HCT116 (cell line): ENCODE data around the gene TRIL. TPM values are rescaled to one million over a fixed set of nuclear protein-coding genes. Genes with fewer than 3 reads are reported as not detected.

Experiments used
- ATAC-seq: fragments of 200-7000 bp; cut with Tn5 transposase; 2 replicates; pipeline ENCODE4 v1.9.1; 2020; ENCODE audit warnings: mild to moderate bottlenecking, moderate library complexity
- BruUV-seq: library from RNA; stranded (reverse); fragments of 400-500 nt; replicated peaks from 2 replicates; lab custom pipeline; 2021; lab: Mats Ljungman, UMichigan
- CTCF ChIA-PET: fragments of 300-600 bp; sonication (Branson Sonifier 250); formaldehyde crosslinking; loops from one replicate; lab custom pipeline; 2021; ENCODE audit warnings: antibody characterized with exemption; lab: Charles Lee
- POLR2A ChIA-PET: fragments of 300-600, 350-600 bp; sonication (Branson Sonifier 250); formaldehyde crosslinking; loops from one replicate; lab custom pipeline; 2021; ENCODE audit warnings: antibody characterized with exemption; lab: Charles Lee
- RAD21 ChIA-PET, 2 experiments: fragments of 300-600 bp; sonication (Branson Sonifier 250); formaldehyde crosslinking; loops; one replicate each; lab custom pipeline; 2023; ENCODE audit warnings: low total read pairs in 2 of 2; ENCODE audit not compliant: uncharacterized antibody in 2 of 2, unreplicated experiment in 2 of 2, low non-redundant PET in 1 of 2; lab: Charles Lee
- DNase-seq: peaks from one replicate; pipeline ENCODE4 v3.0.0-alpha.2; 2010; ENCODE audit warnings: low read depth, low spot score
- H2AFZ ChIP-seq: fragments of 200-600 bp; shearing (Covaris generic), sonication (generic); 2 replicates; pipeline ENCODE4 v1.6.1; 2017; ENCODE audit warnings: low read depth, mixed run types, mixed read lengths, antibody characterized with exemption, low read length; ENCODE audit not compliant: poor library complexity, severe bottlenecking
- H3K27ac ChIP-seq: 2 replicates; pipeline ENCODE4 v1.5.1; 2012; ENCODE audit warnings: low read depth, low read length
- H3K27me3 ChIP-seq: fragments of 200-600 bp; sonication (generic); 2 replicates; pipeline ENCODE4 v1.6.1; 2016; ENCODE audit warnings: mixed run types, low read length, mixed read lengths; ENCODE audit not compliant: insufficient read depth
- H3K36me3 ChIP-seq, 2 experiments: fragments of 200-500 bp in 1 of 2; fragments of 200-600 bp in 1 of 2; sonication (Bioruptor generic) in 1 of 2; sonication (generic) in 1 of 2; 2 replicates each; pipeline versions ENCODE4 v1.5.1 to v1.6.1; 2014 to 2016; ENCODE audit warnings: low read length in 2 of 2, inconsistent platforms in 1 of 2, mixed read lengths in 1 of 2, mixed run types in 1 of 2; ENCODE audit not compliant: insufficient read depth in 2 of 2, control insufficient read depth in 1 of 2
- H3K4me1 ChIP-seq, 2 experiments: fragments of 200-600 bp in 1 of 2; sonication (generic) in 1 of 2; 2 replicates each; pipeline versions ENCODE4 v1.5.1 to v1.6.1; 2012 to 2017; ENCODE audit warnings: low read length in 2 of 2, inconsistent platforms in 1 of 2, mild to moderate bottlenecking in 1 of 2, mixed read lengths in 1 of 2, mixed run types in 1 of 2, moderate library complexity in 1 of 2; ENCODE audit not compliant: insufficient read depth in 2 of 2, control insufficient read depth in 1 of 2
- H3K4me2 ChIP-seq: fragments of 200-600 bp; sonication (generic); 2 replicates; pipeline ENCODE4 v1.6.1; 2017; ENCODE audit warnings: mixed run types, low read length, mixed read lengths
- H3K4me3 ChIP-seq, 2 experiments: fragments of 200-600 bp in 1 of 2; sonication (generic) in 1 of 2; replicated peaks in 1 of 2; 2 replicates each; pipeline ENCODE4 v1.5.1; 2011 to 2016; ENCODE audit warnings: low read length in 2 of 2, control low read depth in 1 of 2, low read depth in 1 of 2, mild to moderate bottlenecking in 1 of 2, mixed read lengths in 1 of 2, mixed run types in 1 of 2
- H3K79me2 ChIP-seq: fragments of 200-600 bp; sonication (generic); 2 replicates; pipeline ENCODE4 v1.6.1; 2017; ENCODE audit warnings: mild to moderate bottlenecking, mixed run types, low read length, moderate library complexity, mixed read lengths; ENCODE audit not compliant: insufficient read depth
- H3K9ac ChIP-seq: fragments of 200-600 bp; sonication (generic); 2 replicates; pipeline ENCODE4 v1.6.1; 2016; ENCODE audit warnings: low read length, mixed read lengths
- H3K9me2 ChIP-seq: fragments of 200-600 bp; sonication (generic), shearing (Covaris generic); 2 replicates; pipeline ENCODE4 v1.6.1; 2017; ENCODE audit warnings: mixed run types, mild to moderate bottlenecking, moderate library complexity; ENCODE audit not compliant: insufficient read depth
- H3K9me3 ChIP-seq, 2 experiments: fragments of 200-500 bp in 1 of 2; fragments of 200-600 bp in 1 of 2; sonication (Bioruptor generic) in 1 of 2; sonication (generic) in 1 of 2; 2 replicates each; pipeline ENCODE4 v1.6.1; 2014 to 2017; ENCODE audit warnings: low read length in 2 of 2, mixed read lengths in 2 of 2, inconsistent platforms in 1 of 2, low read depth in 1 of 2, mild to moderate bottlenecking in 1 of 2, mixed run types in 1 of 2, moderate library complexity in 1 of 2; ENCODE audit not compliant: control insufficient read depth in 1 of 2, insufficient read depth in 1 of 2
- H4K20me1 ChIP-seq: fragments of 200-600 bp; sonication (generic), shearing (Covaris generic); 2 replicates; pipeline ENCODE4 v1.6.1; 2017; ENCODE audit warnings: mixed run types, mild to moderate bottlenecking, moderate library complexity; ENCODE audit not compliant: insufficient read depth
- EGR1 ChIP-seq: IDR thresholded peaks from 2 replicates; pipeline ENCODE4 v1.6.1; 2012; ENCODE audit warnings: low read depth
- FOSL1 ChIP-seq: IDR thresholded peaks from 2 replicates; pipeline ENCODE4 v1.6.1; 2012; ENCODE audit warnings: low read depth
- JUND ChIP-seq: IDR thresholded peaks from 2 replicates; pipeline ENCODE4 v1.6.1; 2012
- POLR2AphosphoS5 ChIP-seq: IDR thresholded peaks from 2 replicates; pipeline ENCODE4 v1.6.1; 2011; ENCODE audit warnings: mild to moderate bottlenecking, low read depth, low read length, moderate library complexity
- RAD21 ChIP-seq: IDR thresholded peaks from 2 replicates; pipeline ENCODE4 v1.6.1; 2012; ENCODE audit warnings: low read depth, mild to moderate bottlenecking
- SP1 ChIP-seq: IDR thresholded peaks from 2 replicates; pipeline ENCODE4 v1.6.1; 2012; ENCODE audit warnings: low read depth
- intact Hi-C: fragments of 100-400 bp; cut with micrococcal nuclease; formaldehyde crosslinking; loops from 2 replicates; pipeline ENCODE4 v1.10.0; 2022
- total RNA-seq: library from RNA; stranded (reverse); gene quantifications from one replicate; pipeline ENCODE4 v1.2.1, GENCODE V29; 2021; ENCODE audit not compliant: unreplicated experiment
- TF ChIP-seq, protein P1 (sequence below): IDR thresholded peaks from 2 replicates; pipeline ENCODE4 v1.6.1; 2012
- TF ChIP-seq, protein P2 (sequence below), 3 experiments: fragments of 200-600 bp in 1 of 3; sonication (generic) in 1 of 3; IDR thresholded peaks in 2 of 3; conservative IDR thresholded peaks in 1 of 3; 2 replicates each; pipeline ENCODE4 v1.5.1; 2012 to 2017; ENCODE audit warnings: low read depth in 2 of 3, low read length in 2 of 3, antibody characterized with exemption in 1 of 3, borderline replicate concordance in 1 of 3, control low read depth in 1 of 3, mild to moderate bottlenecking in 1 of 3, mixed read lengths in 1 of 3, mixed run types in 1 of 3, moderate library complexity in 1 of 3; ENCODE audit not compliant: insufficient read depth in 1 of 3

TRIL gene
- total RNA-seq, 1 experiment from 2014 or later = not detected

DNA sequence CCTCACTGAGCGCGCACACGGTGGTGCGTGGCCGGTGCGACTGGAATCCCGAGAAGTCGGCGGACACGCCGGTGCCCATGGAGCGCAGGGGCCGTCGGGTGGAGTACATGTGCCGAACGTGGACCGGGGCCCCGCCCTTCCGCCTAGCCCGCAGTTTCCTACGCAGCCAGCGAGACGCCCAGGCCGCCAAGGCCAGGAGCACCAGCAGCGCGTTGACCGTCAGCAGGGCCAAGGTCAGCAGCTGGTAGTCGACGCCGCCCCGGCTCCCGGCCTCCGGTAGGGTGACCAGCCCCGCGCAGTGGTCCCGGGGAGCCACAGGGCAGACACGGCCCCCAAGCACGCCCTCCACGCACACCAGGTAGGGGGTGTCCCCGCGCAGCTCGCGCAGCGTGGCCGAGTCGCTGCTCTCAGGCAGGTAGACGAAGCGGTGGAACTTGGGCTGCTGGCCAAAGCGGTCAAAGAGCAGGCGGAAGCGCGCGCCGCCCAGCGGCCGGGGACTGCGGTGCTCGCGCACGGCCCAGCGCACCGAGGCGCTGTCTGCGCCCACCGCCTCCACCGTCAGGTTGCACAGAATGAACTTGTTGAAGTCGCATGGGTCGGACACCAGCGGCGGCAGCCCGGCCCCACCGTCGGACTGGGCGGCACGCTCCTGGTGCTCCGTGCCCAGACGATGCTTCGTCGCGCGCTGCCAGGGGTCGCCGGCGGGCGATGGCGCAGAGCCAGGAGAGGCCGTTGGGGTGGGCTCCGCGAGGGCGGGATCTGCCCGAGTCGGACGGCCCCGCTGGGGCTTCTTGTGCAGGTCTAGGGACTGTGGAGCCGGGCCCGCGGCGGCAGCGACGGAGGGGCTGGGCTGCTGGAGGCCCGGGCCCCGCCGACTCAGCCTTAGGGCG, 2.2 kb downstream of the TRIL start:
- intact Hi-C loops = no loop called here
- no TSS peak for BruUV-seq
- Histone ChIP-seq H3K4me3 (no peak overlapping the region), H3K36me3 (no peaks in the 10 kb centered on the region), H3K27ac (no peak overlapping the region), H3K9me2 (no peaks in the 10 kb centered on the region), H3K4me1 (no peaks in the 10 kb centered on the region), H2AFZ (no peak overlapping the region), H3K4me2 (no peak overlapping the region), H3K9ac (no peak overlapping the region), H3K79me2 (no peaks in the 10 kb centered on the region), H4K20me1 (no peaks in the 10 kb centered on the region), H3K27me3 (no peaks in the 10 kb centered on the region; the same call in 1 of the 2 replicates), H3K9me3 (no peaks in the 10 kb centered on the region)
- DNase-seq (no peak), ATAC-seq (no peak; the same call in 1 of the 2 replicates)
- RAD21 ChIA-PET = no interaction called here
- no peak for TF ChIP-seq JUND
- TF ChIP-seq, protein P1, sequence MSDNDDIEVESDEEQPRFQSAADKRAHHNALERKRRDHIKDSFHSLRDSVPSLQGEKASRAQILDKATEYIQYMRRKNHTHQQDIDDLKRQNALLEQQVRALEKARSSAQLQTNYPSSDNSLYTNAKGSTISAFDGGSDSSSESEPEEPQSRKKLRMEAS = no peak
- TF ChIP-seq SP1 = no peak
- no peak for TF ChIP-seq FOSL1
- TF ChIP-seq, protein P2, sequence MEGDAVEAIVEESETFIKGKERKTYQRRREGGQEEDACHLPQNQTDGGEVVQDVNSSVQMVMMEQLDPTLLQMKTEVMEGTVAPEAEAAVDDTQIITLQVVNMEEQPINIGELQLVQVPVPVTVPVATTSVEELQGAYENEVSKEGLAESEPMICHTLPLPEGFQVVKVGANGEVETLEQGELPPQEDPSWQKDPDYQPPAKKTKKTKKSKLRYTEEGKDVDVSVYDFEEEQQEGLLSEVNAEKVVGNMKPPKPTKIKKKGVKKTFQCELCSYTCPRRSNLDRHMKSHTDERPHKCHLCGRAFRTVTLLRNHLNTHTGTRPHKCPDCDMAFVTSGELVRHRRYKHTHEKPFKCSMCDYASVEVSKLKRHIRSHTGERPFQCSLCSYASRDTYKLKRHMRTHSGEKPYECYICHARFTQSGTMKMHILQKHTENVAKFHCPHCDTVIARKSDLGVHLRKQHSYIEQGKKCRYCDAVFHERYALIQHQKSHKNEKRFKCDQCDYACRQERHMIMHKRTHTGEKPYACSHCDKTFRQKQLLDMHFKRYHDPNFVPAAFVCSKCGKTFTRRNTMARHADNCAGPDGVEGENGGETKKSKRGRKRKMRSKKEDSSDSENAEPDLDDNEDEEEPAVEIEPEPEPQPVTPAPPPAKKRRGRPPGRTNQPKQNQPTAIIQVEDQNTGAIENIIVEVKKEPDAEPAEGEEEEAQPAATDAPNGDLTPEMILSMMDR (IDR thresholded peaks at IDR 0.05 in 2 of 3, conservative IDR thresholded peaks at IDR 0.05 in 1 of 3; ENCODE audit: borderline replicate concordance in 1 of 3, insufficient read depth in 1 of 3, low read depth in 2 of 3, low read length in 2 of 3) = peak in 2 of 3 experiments; percentile 17 to 25; a peak in 1 of 6 replicates
- no peak for TF ChIP-seq RAD21
- CTCF ChIA-PET = interaction anchor here (0.7 to 1.5 kb wide), 4 partner anchors 15 to 151 kb away, joined by 3 to 7 read pairs (median 3); no protein-coding TSS in a partner anchor
- POLR2A ChIA-PET = no interaction called here

DNA sequence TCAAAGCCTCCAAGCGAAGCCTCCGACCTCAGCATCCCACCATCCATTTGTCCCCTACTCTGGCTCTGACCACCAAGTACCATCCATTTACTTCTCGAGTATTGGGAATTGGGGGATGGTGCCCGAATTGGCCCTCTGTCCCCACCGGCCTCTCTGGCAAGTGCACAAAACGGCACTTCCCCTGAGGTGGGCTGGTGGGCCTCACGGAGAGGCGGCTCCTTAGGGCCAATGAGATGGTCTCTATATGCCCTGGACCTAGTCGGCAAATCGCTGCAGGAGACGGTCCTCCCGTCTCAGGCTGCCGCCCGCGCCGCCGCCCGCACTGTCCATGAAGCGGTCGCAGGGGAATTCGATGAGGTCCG, 2.8 kb downstream of the TRIL start:
- DNase-seq (no peak), ATAC-seq (no peak)
- Histone ChIP-seq H4K20me1 (no peaks in the 10 kb centered on the region), H3K27ac (no peak overlapping the region), H2AFZ (no peak overlapping the region), H3K9ac (no peak overlapping the region), H3K36me3 (no peaks in the 10 kb centered on the region), H3K4me3 (no peak overlapping the region), H3K9me2 (no peaks in the 10 kb centered on the region), H3K79me2 (no peaks in the 10 kb centered on the region), H3K27me3 (no peaks in the 10 kb centered on the region), H3K4me2 (no peak overlapping the region), H3K9me3 (no peaks in the 10 kb centered on the region), H3K4me1 (no peaks in the 10 kb centered on the region)
- no peak for TF ChIP-seq POLR2AphosphoS5
- TF ChIP-seq, protein P1 = no peak
- no peak for TF ChIP-seq EGR1
- ChIA-PET RAD21 (no interaction called here), CTCF (no interaction called here), POLR2A (no interaction called here)
- intact Hi-C loops = no loop called here
- no TSS peak for BruUV-seq
